ENCODE data around the gene MEIOSIN. TPM values are rescaled to one million over a fixed set of nuclear protein-coding genes. Genes with fewer than 3 reads are reported as not detected.

The MEIOSIN gene
- total and polyA plus RNA-seq, 2 donors from 2014 or later: not detected

GRCh38 chr19:45777395-45777961 is 44.2 kb downstream of the MEIOSIN start:
- FAIRE-seq (no peak), DNase-seq (no peak)
- Histone ChIP-seq H3K9me3 (ENCODE audit: control insufficient read depth in 2 of 3, insufficient read depth in 1 of 3, low read length in 3 of 3) (no peaks in the 10 kb centered on the region), H3K9ac (ENCODE audit: low read length in 3 of 3) (no peak overlapping the region), H3K36me3 (ENCODE audit: control insufficient read depth in 2 of 3, insufficient read depth in 3 of 3, low read length in 3 of 3) (peaks cover 0 to 5% (median 2%) of the 10 kb centered on the region in 3 donors), H3K27ac (ENCODE audit: low read depth in 2 of 2, low read length in 2 of 2) (no peak overlapping the region), H3K27me3 (ENCODE audit: control insufficient read depth, insufficient read depth, low read length) (no peaks in the 10 kb centered on the region), H3K4me3 (ENCODE audit: low read length in 3 of 3) (no peak overlapping the region), H3K4me1 (ENCODE audit: control insufficient read depth in 2 of 3, insufficient read depth in 2 of 3, low read depth in 1 of 3, low read length in 3 of 3) (peaks cover 0 to 30% (median 9%) of the 10 kb centered on the region in 3 donors)
- intact Hi-C loops (cut with DNase I): no loop called here
- TF ChIP-seq CTCF (IDR thresholded peaks at IDR 0.05; ENCODE audit: borderline replicate concordance, extremely low read depth, insufficient read depth): no peak

GRCh38 chr19:45778010-45778661 is 44.9 kb downstream of the MEIOSIN start:
- no peaks in the 10 kb centered on the region for H3K9me3 ChIP-seq (ENCODE audit: control insufficient read depth in 2 of 3, insufficient read depth in 1 of 3, low read length in 3 of 3)
- DNase-seq (peak in 1 of 5 donors; percentile 62), FAIRE-seq (no peak)
- no peak for TF ChIP-seq CTCF (IDR thresholded peaks at IDR 0.05; ENCODE audit: borderline replicate concordance, extremely low read depth, insufficient read depth)
- no peak overlapping the region for H3K9ac ChIP-seq (ENCODE audit: low read length in 3 of 3)
- H3K27me3 ChIP-seq (ENCODE audit: control insufficient read depth, insufficient read depth, low read length): no peaks in the 10 kb centered on the region
- H3K27ac ChIP-seq (ENCODE audit: low read depth in 2 of 2, low read length in 2 of 2): no peak overlapping the region
- peaks cover 0 to 5% (median 2%) of the 10 kb centered on the region in 3 donors for H3K36me3 ChIP-seq (ENCODE audit: control insufficient read depth in 2 of 3, insufficient read depth in 3 of 3, low read length in 3 of 3)
- H3K4me3 ChIP-seq (ENCODE audit: low read length in 3 of 3): no peak overlapping the region
- H3K4me1 ChIP-seq (ENCODE audit: control insufficient read depth in 2 of 3, insufficient read depth in 2 of 3, low read depth in 1 of 3, low read length in 3 of 3): peaks cover 0 to 27% (median 2%) of the 10 kb centered on the region in 3 donors
- intact Hi-C loops (cut with DNase I): no loop called here

- Histone ChIP-seq H3K27ac (ENCODE audit: low read depth in 2 of 2, low read length in 2 of 2) (no peak overlapping the region), H3K36me3 (ENCODE audit: control insufficient read depth in 2 of 3, insufficient read depth in 3 of 3, low read length in 3 of 3) (peaks cover 0 to 5% (median 0%) of the 10 kb centered on the region in 3 donors), H3K9me3 (ENCODE audit: control insufficient read depth in 2 of 3, insufficient read depth in 1 of 3, low read length in 3 of 3) (no peaks in the 10 kb centered on the region), H3K27me3 (ENCODE audit: control insufficient read depth, insufficient read depth, low read length) (no peaks in the 10 kb centered on the region), H3K9ac (ENCODE audit: low read length in 3 of 3) (peak overlapping the region in 1 of 3 donors; percentile 13), H3K4me1 (ENCODE audit: control insufficient read depth in 2 of 3, insufficient read depth in 2 of 3, low read depth in 1 of 3, low read length in 3 of 3) (peaks cover 0 to 27% (median 0%) of the 10 kb centered on the region in 3 donors), H3K4me3 (ENCODE audit: low read length in 3 of 3) (peak overlapping the region in 2 of 3 donors; percentile 16 to 46)
- DNase-seq: peak; percentile 93 to 97 (median 95)
- intact Hi-C loops (cut with DNase I): no loop called here
- TF ChIP-seq CTCF (IDR thresholded peaks at IDR 0.05; ENCODE audit: borderline replicate concordance, extremely low read depth, insufficient read depth): peak; percentile 45
- FAIRE-seq: no peak
These were observed 46.2 kb downstream of the MEIOSIN start for GRCh38 chr19:45779231-45780145.
